GM12878 (cell line): Measurements from ENCODE around the gene SPRR2A.

Experiments used
- ATF2 ChIP-seq: IDR thresholded peaks from 2 replicates; pipeline ENCODE4 v1.6.1; 2012; ENCODE audit warnings: low read length, inconsistent platforms
- CHD4 ChIP-seq: fragments of 200-600 bp; sonication (generic); IDR thresholded peaks from 2 replicates; pipeline ENCODE4 v1.6.1; 2016; ENCODE audit warnings: mild to moderate bottlenecking
- CTCF ChIP-seq, 3 experiments: IDR thresholded peaks in 2 of 3; conservative IDR thresholded peaks in 1 of 3; 2 replicates each; pipeline ENCODE4 v1.5.1; 2011; ENCODE audit warnings: low read depth in 3 of 3, low read length in 3 of 3, mild to moderate bottlenecking in 3 of 3, control low read depth in 2 of 3, moderate library complexity in 2 of 3, inconsistent platforms in 1 of 3, mixed read lengths in 1 of 3; ENCODE audit not compliant: control insufficient read depth in 2 of 3, insufficient read depth in 1 of 3; ENCODE audit errors: extremely low read depth in 1 of 3
- ELK1 ChIP-seq: IDR thresholded peaks from 2 replicates; pipeline ENCODE4 v1.6.1; 2012; ENCODE audit warnings: low read depth, low read length, improper control_type of control experiment
- ETV6 ChIP-seq, 2 experiments: fragments of 450-650 bp in 1 of 2; IDR thresholded peaks in 1 of 2; conservative IDR thresholded peaks in 1 of 2; 2 replicates each; pipeline ENCODE4 v1.6.1; 2014; ENCODE audit warnings: antibody characterized with exemption in 1 of 2, borderline replicate concordance in 1 of 2, low read depth in 1 of 2, mild to moderate bottlenecking in 1 of 2, moderate library complexity in 1 of 2
- MXI1 ChIP-seq: fragments of 150-350 bp; IDR thresholded peaks from 2 replicates; pipeline ENCODE4 v1.6.1; 2011; ENCODE audit warnings: low read depth, mild to moderate bottlenecking, inconsistent platforms, low read length, improper control_type of control experiment
- NR2C1 ChIP-seq: fragments of 450-650 bp; IDR thresholded peaks from 2 replicates; pipeline ENCODE4 v1.6.1; 2017; ENCODE audit warnings: antibody characterized with exemption, mild to moderate bottlenecking, moderate library complexity
- POLR2AphosphoS2 ChIP-seq: IDR thresholded peaks from 2 replicates; pipeline ENCODE4 v1.6.1; 2011; ENCODE audit warnings: low read depth, mild to moderate bottlenecking, low read length, improper control_type of control experiment, moderate library complexity
- PRDM15 ChIP-seq: fragments of 450-650 bp; formaldehyde crosslinking; IDR thresholded peaks from 2 replicates; pipeline ENCODE4 v1.4.0; 2020; ENCODE audit warnings: mild to moderate bottlenecking, moderate library complexity
- REST ChIP-seq: IDR thresholded peaks from 2 replicates; pipeline ENCODE4 v1.6.1; 2012; ENCODE audit warnings: mild to moderate bottlenecking, low read depth, low read length

- TF ChIP-seq PRDM15 (CRISPR knock-in tag) = no peak
- TF ChIP-seq CTCF (IDR thresholded peaks at IDR 0.05 in 2 of 3, conservative IDR thresholded peaks at IDR 0.05 in 1 of 3; ENCODE audit: control insufficient read depth in 2 of 3, extremely low read depth in 1 of 3, insufficient read depth in 1 of 3, low read depth in 3 of 3, low read length in 3 of 3) = no peak
- TF ChIP-seq CHD4 = no peak
- TF ChIP-seq ETV6 (conservative IDR thresholded peaks at IDR 0.05 in 1 of 2, IDR thresholded peaks at IDR 0.05 in 1 of 2; ENCODE audit: borderline replicate concordance in 1 of 2, low read depth in 1 of 2) = no peak
- TF ChIP-seq REST = no peak
- no peak for TF ChIP-seq POLR2AphosphoS2
- TF ChIP-seq ELK1 = no peak
- no peak for TF ChIP-seq ATF2
- TF ChIP-seq MXI1 = no peak
- TF ChIP-seq NR2C1 = no peak
These were observed 24.4 kb upstream of the SPRR2A start for GRCh38 chr1:153081736-153082135.
